A549 (cell line): ENCODE data around the gene ZNF543. TPM values are rescaled to one million over a fixed set of nuclear protein-coding genes. Genes with fewer than 3 reads are reported as not detected.

Experiments used
- ATAC-seq, 2 experiments: fragments of 200-7000 bp in 1 of 2; fragments of >200 bp in 1 of 2; cut with Nextera tagmentation in 1 of 2; cut with Tn5 transposase in 1 of 2; 3 replicates each; pipeline versions ENCODE4 v1.8.0 to v1.9.1; 2018 to 2020; ENCODE audit warnings: mild to moderate bottlenecking in 1 of 2, moderate library complexity in 1 of 2
- CTCF ChIA-PET: fragments of 300-600 bp; sonication (Branson Sonifier 250); formaldehyde crosslinking; extraction: SDS; loops from one replicate; lab custom pipeline; 2021; ENCODE audit warnings: antibody characterized with exemption, inconsistent platforms; lab: Yijun Ruan, JAX
- POLR2A ChIA-PET: fragments of 350-600 bp; formaldehyde crosslinking; extraction: SDS; loops from one replicate; lab custom pipeline; 2021; ENCODE audit warnings: antibody characterized with exemption, inconsistent platforms; lab: Yijun Ruan, JAX
- DNase-seq, 2 experiments: peaks; one replicate each; pipeline versions ENCODE4 v3.0.0 to v3.0.0-alpha.2; 2011 to 2016; ENCODE audit warnings: low read depth in 1 of 2, low spot score in 1 of 2
- FAIRE-seq: peaks from 2 replicates; lab custom pipeline; 2011; peaks lifted over from hg19 to GRCh38; lab: Jason Lieb, UNC
- H3K27ac ChIP-seq, 2 experiments: fragments of >200 bp; sonication (Bioruptor Twin); formaldehyde crosslinking; 3 replicates each; pipeline ENCODE4 v1.5.1; 2016 to 2017
- H3K4me1 ChIP-seq: fragments of >200 bp; sonication (Bioruptor Twin); formaldehyde crosslinking; 3 replicates; pipeline ENCODE4 v1.6.1; 2016
- H3K4me2 ChIP-seq: fragments of >200 bp; sonication (Bioruptor Twin); formaldehyde crosslinking; 3 replicates; pipeline ENCODE4 v1.6.1; 2016
- H3K4me3 ChIP-seq: fragments of >200 bp; sonication (Bioruptor Twin); formaldehyde crosslinking; 3 replicates; pipeline ENCODE4 v1.5.1; 2016
- H3K9me3 ChIP-seq: fragments of >200 bp; sonication (Bioruptor Twin); formaldehyde crosslinking; 3 replicates; pipeline ENCODE4 v1.6.1; 2016
- BHLHE40 ChIP-seq: IDR thresholded peaks from 2 replicates; pipeline ENCODE4 v1.6.1; 2012; ENCODE audit warnings: low read depth, low read length, inconsistent platforms
- CBX8 ChIP-seq: fragments of 200-600 bp; sonication (generic); IDR thresholded peaks from 2 replicates; pipeline ENCODE4 v1.6.1; 2016
- CHD2 ChIP-seq: fragments of 150-350 bp; IDR thresholded peaks from 2 replicates; pipeline ENCODE4 v1.6.1; 2014; ENCODE audit warnings: low read length; ENCODE audit not compliant: partially characterized antibody
- CHD4 ChIP-seq: fragments of 200-600 bp; sonication (generic); IDR thresholded peaks from 2 replicates; pipeline ENCODE4 v1.6.1; 2016; ENCODE audit warnings: antibody characterized with exemption, mild to moderate bottlenecking, borderline replicate concordance
- EHF ChIP-seq: fragments of 250-450 bp; sonication (Bioruptor Pico); IDR thresholded peaks from 2 replicates; pipeline ENCODE4 v1.5.0; 2020; ENCODE audit warnings: mild to moderate bottlenecking
- EHMT2 ChIP-seq: fragments of 200-600 bp; sonication (generic); IDR thresholded peaks from 2 replicates; pipeline ENCODE4 v1.6.1; 2016; ENCODE audit warnings: antibody characterized with exemption, low read depth, mild to moderate bottlenecking, moderate library complexity
- ESRRA ChIP-seq: fragments of 150-350 bp; IDR thresholded peaks from 2 replicates; pipeline ENCODE4 v1.6.1; 2014; ENCODE audit warnings: mild to moderate bottlenecking, low read length, borderline replicate concordance
- FOSB ChIP-seq: fragments of 250-450 bp; sonication (Bioruptor Pico); IDR thresholded peaks from 2 replicates; pipeline ENCODE4 v1.5.0; 2020; ENCODE audit warnings: mild to moderate bottlenecking, moderate library complexity
- FOSL2 ChIP-seq, 2 experiments: fragments of 450-650 bp in 1 of 2; fragments of >200 bp in 1 of 2; sonication (Bioruptor Twin) in 1 of 2; formaldehyde crosslinking; IDR thresholded peaks; 2 replicates each; pipeline versions ENCODE4 v1.5.0 to v1.6.1; 2016 to 2020; ENCODE audit warnings: mild to moderate bottlenecking in 1 of 2, moderate library complexity in 1 of 2
- HOXB5 ChIP-seq: fragments of 250-450 bp; sonication (Bioruptor Pico); IDR thresholded peaks from 2 replicates; pipeline ENCODE4 v1.5.0; 2020; ENCODE audit warnings: mild to moderate bottlenecking, moderate library complexity
- JUNB ChIP-seq: fragments of >200 bp; sonication (Bioruptor Twin); formaldehyde crosslinking; IDR thresholded peaks from 2 replicates; pipeline ENCODE4 v1.6.1; 2016
- KDM1A ChIP-seq: fragments of 200-600 bp; sonication (generic); IDR thresholded peaks from 2 replicates; pipeline ENCODE4 v1.6.1; 2016; ENCODE audit warnings: low read depth, mild to moderate bottlenecking
- MAFK ChIP-seq: fragments of 450-650 bp; IDR thresholded peaks from 2 replicates; pipeline ENCODE4 v1.6.1; 2014; ENCODE audit not compliant: partially characterized antibody
- MAX ChIP-seq: IDR thresholded peaks from 2 replicates; pipeline ENCODE4 v1.6.1; 2012
- MAZ ChIP-seq: fragments of 150-350 bp; IDR thresholded peaks from 2 replicates; pipeline ENCODE4 v1.6.1; 2014; ENCODE audit warnings: antibody characterized with exemption, low read depth, low read length, borderline replicate concordance
- NFE2L2 ChIP-seq: fragments of 150-350 bp; conservative IDR thresholded peaks from 2 replicates; pipeline ENCODE4 v1.6.1; 2014; ENCODE audit warnings: low read length
- NPAS2 ChIP-seq: fragments of 250-450 bp; sonication (Bioruptor Pico); IDR thresholded peaks from 2 replicates; pipeline ENCODE4 v1.8.0; 2022; ENCODE audit warnings: mild to moderate bottlenecking, moderate library complexity, borderline replicate concordance
- PHF8 ChIP-seq: fragments of 200-600 bp; sonication (generic); IDR thresholded peaks from 2 replicates; pipeline ENCODE4 v1.6.1; 2016; ENCODE audit warnings: low read depth, mild to moderate bottlenecking, antibody characterized with exemption, moderate library complexity, borderline replicate concordance
- RAD21 ChIP-seq, 2 experiments: fragments of >200 bp in 1 of 2; sonication (Bioruptor Twin) in 1 of 2; formaldehyde crosslinking in 1 of 2; IDR thresholded peaks in 1 of 2; conservative IDR thresholded peaks in 1 of 2; 2 replicates in 1 of 2; 3 replicates in 1 of 2; pipeline ENCODE4 v1.6.1; 2012 to 2018; ENCODE audit warnings: inconsistent platforms in 1 of 2
- TP53 ChIP-seq: fragments of 250-450 bp; sonication (Bioruptor Pico); IDR thresholded peaks from 2 replicates; pipeline ENCODE4 v1.5.0; 2021; ENCODE audit warnings: mild to moderate bottlenecking, moderate library complexity
- ZC3H11A ChIP-seq: fragments of 450-650 bp; IDR thresholded peaks from 2 replicates; pipeline ENCODE4 v1.6.1; 2014; ENCODE audit warnings: antibody characterized with exemption, mild to moderate bottlenecking
- ZFP36 ChIP-seq: fragments of 450-650 bp; IDR thresholded peaks from 2 replicates; pipeline ENCODE4 v1.6.1; 2014; ENCODE audit warnings: borderline replicate concordance; ENCODE audit not compliant: partially characterized antibody
- WGBS: methylation state at CpG from one replicate; pipeline ENCODE4 v1.1.6; 2017; ENCODE audit errors: missing lambda C conversion rate; 5-methylcytosine and 5-hydroxymethylcytosine counted together
- polyA plus RNA-seq, 4 experiments: library from polyadenylated mRNA; depleted of rRNA in 3 of 4; stranded (reverse); fragments of >200 nt; fragmentation: RNase III in 1 of 4; extraction: RNeasy Plus Mini Kit Qiagen cat#74134 plus additional on column Dnase treatment in 1 of 4; gene quantifications; 2 replicates in 3 of 4; 3 replicates in 1 of 4; pipeline ENCODE4 v1.2.3, GENCODE V29; 2011 to 2017
- TF ChIP-seq, protein P1 (sequence below): IDR thresholded peaks from 2 replicates; pipeline ENCODE4 v1.6.1; 2012
- TF ChIP-seq, protein P2 (sequence below): IDR thresholded peaks from 2 replicates; pipeline ENCODE4 v1.6.1; 2012; ENCODE audit warnings: low read depth, borderline replicate concordance
- TF ChIP-seq, protein P3 (sequence below): fragments of 250-450 bp; sonication (Bioruptor Pico); IDR thresholded peaks from 2 replicates; pipeline ENCODE4 v1.5.0; 2021; ENCODE audit warnings: mild to moderate bottlenecking, moderate library complexity, borderline replicate concordance
- TF ChIP-seq, protein P4 (sequence below): fragments of 250-450 bp; sonication (Bioruptor Pico); IDR thresholded peaks from 2 replicates; pipeline ENCODE4 v1.5.0; 2020; ENCODE audit warnings: low read depth, mild to moderate bottlenecking, moderate library complexity
- TF ChIP-seq, protein P5 (sequence below): fragments of 450-650 bp; IDR thresholded peaks from 2 replicates; pipeline ENCODE4 v1.6.1; 2014; ENCODE audit warnings: antibody characterized with exemption

Gene ZNF543
- polyA plus RNA-seq, 2 of the 4 experiments (the other 2 are of a cell fraction), result 1.5 to 3.9 TPM

- WGBS, result 69% methylated on average over 7 of the region's 7 CpGs
- ChIA-PET CTCF (no interaction called here), POLR2A (no interaction called here)
- Histone ChIP-seq H3K27ac (no peak overlapping the region), H3K4me2 (peak overlapping the region; percentile 53), H3K4me1 (no peaks in the 10 kb centered on the region), H3K9me3 (peaks cover 92% of the 10 kb centered on the region), H3K4me3 (peak overlapping the region; percentile 63)
- TF ChIP-seq MAX, result no peak
- TF ChIP-seq, protein P1, sequence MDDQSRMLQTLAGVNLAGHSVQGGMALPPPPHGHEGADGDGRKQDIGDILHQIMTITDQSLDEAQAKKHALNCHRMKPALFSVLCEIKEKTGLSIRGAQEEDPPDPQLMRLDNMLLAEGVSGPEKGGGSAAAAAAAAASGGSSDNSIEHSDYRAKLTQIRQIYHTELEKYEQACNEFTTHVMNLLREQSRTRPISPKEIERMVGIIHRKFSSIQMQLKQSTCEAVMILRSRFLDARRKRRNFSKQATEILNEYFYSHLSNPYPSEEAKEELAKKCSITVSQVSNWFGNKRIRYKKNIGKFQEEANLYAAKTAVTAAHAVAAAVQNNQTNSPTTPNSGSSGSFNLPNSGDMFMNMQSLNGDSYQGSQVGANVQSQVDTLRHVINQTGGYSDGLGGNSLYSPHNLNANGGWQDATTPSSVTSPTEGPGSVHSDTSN, result no peak
- no peak for TF ChIP-seq TP53 (CRISPR knock-in tag)
- no peak for TF ChIP-seq FOSB
- no peak for TF ChIP-seq ESRRA
- TF ChIP-seq RAD21 (conservative IDR thresholded peaks at IDR 0.05 in 1 of 2, IDR thresholded peaks at IDR 0.05 in 1 of 2), result no peak
- TF ChIP-seq CHD2, result no peak
- TF ChIP-seq BHLHE40, result no peak
- TF ChIP-seq MAZ, result no peak
- no peak for TF ChIP-seq FOSL2 (IDR thresholded peaks at IDR 0.05)
- TF ChIP-seq FOSL2 (CRISPR knock-in tag; IDR thresholded peaks at IDR 0.05), result no peak
- no peak for DNase-seq
- ATAC-seq, result peak in 1 of 2 experiments; percentile 17; a peak in 2 of 6 replicates
- FAIRE-seq, result no peak
Measured at GRCh38 chr19:57351867-57352266, 31.6 kb downstream of the ZNF543 start.

- H3K4me1 ChIP-seq, result no peaks in the 10 kb centered on the region
- CTCF ChIA-PET, result interaction anchor here (0.5 kb wide), 1 partner anchor 835 kb away, joined by 3 read pairs; no protein-coding TSS in a partner anchor
- 61% methylated on average over 4 of the region's 4 CpGs for WGBS
- TF ChIP-seq PHF8 (no peak), MAFK (peak; percentile 92)
- TF ChIP-seq, all 56 proteins: peak for 1
- Histone ChIP-seq H3K4me2 (no peak overlapping the region), H3K27ac (no peak overlapping the region), H3K4me3 (no peak overlapping the region), H3K9me3 (peaks cover 98% of the 10 kb centered on the region)
- POLR2A ChIA-PET, result no interaction called here
- ATAC-seq, result no peak
- no peak for DNase-seq
- no peak for FAIRE-seq
Measured at GRCh38 chr19:57355916-57356315, 35.6 kb downstream of the ZNF543 start.

DNA sequence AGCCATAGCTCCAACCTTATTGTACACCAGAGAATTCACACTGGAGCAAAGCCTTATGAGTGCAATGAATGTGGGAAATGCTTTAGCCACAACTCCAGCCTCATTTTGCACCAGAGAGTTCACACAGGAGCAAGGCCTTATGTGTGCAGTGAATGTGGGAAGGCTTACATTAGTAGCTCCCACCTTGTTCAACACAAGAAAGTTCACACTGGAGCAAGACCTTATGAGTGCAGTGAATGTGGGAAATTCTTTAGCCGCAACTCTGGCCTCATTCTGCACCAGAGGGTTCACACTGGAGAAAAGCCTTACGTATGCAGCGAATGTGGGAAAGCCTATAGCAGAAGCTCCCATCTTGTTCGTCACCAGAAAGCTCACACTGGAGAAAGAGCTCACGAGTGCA, 37.1 kb downstream of the ZNF543 start:
- CTCF ChIA-PET, result interaction anchor here (0.6 to 1.3 kb wide), 3 partner anchors 10 to 340 kb away, joined by 3 to 7 read pairs (median 3); no protein-coding TSS in a partner anchor
- POLR2A ChIA-PET, result no interaction called here

More for the DNA sequence above, 37.1 kb downstream of the ZNF543 start:
- no peak for FAIRE-seq
- H3K27ac ChIP-seq, result no peak overlapping the region
- no peak for TF ChIP-seq JUNB
- TF ChIP-seq CBX8, result no peak
- TF ChIP-seq CHD4, result no peak
- TF ChIP-seq, protein P2, sequence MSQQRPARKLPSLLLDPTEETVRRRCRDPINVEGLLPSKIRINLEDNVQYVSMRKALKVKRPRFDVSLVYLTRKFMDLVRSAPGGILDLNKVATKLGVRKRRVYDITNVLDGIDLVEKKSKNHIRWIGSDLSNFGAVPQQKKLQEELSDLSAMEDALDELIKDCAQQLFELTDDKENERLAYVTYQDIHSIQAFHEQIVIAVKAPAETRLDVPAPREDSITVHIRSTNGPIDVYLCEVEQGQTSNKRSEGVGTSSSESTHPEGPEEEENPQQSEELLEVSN, result no peak
- TF ChIP-seq EHF (CRISPR knock-in tag), result no peak
- TF ChIP-seq, protein P3, sequence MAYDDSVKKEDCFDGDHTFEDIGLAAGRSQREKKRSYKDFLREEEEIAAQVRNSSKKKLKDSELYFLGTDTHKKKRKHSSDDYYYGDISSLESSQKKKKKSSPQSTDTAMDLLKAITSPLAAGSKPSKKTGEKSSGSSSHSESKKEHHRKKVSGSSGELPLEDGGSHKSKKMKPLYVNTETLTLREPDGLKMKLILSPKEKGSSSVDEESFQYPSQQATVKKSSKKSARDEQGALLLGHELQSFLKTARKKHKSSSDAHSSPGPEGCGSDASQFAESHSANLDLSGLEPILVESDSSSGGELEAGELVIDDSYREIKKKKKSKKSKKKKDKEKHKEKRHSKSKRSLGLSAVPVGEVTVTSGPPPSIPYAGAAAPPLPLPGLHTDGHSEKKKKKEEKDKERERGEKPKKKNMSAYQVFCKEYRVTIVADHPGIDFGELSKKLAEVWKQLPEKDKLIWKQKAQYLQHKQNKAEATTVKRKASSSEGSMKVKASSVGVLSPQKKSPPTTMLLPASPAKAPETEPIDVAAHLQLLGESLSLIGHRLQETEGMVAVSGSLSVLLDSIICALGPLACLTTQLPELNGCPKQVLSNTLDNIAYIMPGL (CRISPR knock-in tag), result no peak
- TF ChIP-seq, protein P4, sequence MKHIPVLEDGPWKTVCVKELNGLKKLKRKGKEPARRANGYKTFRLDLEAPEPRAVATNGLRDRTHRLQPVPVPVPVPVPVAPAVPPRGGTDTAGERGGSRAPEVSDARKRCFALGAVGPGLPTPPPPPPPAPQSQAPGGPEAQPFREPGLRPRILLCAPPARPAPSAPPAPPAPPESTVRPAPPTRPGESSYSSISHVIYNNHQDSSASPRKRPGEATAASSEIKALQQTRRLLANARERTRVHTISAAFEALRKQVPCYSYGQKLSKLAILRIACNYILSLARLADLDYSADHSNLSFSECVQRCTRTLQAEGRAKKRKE (CRISPR knock-in tag), result no peak
- no peak for TF ChIP-seq MAZ
- TF ChIP-seq NFE2L2, result no peak
- TF ChIP-seq, protein P5, sequence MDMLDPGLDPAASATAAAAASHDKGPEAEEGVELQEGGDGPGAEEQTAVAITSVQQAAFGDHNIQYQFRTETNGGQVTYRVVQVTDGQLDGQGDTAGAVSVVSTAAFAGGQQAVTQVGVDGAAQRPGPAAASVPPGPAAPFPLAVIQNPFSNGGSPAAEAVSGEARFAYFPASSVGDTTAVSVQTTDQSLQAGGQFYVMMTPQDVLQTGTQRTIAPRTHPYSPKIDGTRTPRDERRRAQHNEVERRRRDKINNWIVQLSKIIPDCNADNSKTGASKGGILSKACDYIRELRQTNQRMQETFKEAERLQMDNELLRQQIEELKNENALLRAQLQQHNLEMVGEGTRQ, result no peak
- no peak for TF ChIP-seq EHMT2
- TF ChIP-seq ZFP36, result no peak
- TF ChIP-seq, protein P1, result no peak
- TF ChIP-seq HOXB5, result no peak
- no peak for TF ChIP-seq ZC3H11A
- TF ChIP-seq KDM1A, result no peak
- no peak for TF ChIP-seq NPAS2 (CRISPR knock-in tag)
- no peak for DNase-seq
- ATAC-seq, result no peak
- H3K9me3 ChIP-seq, result peaks cover 98% of the 10 kb centered on the region
- H3K4me3 ChIP-seq, result no peak overlapping the region
- WGBS, result 87% methylated on average over 5 of the region's 5 CpGs
- H3K4me1 ChIP-seq, result no peaks in the 10 kb centered on the region
- H3K4me2 ChIP-seq, result no peak overlapping the region
